ENCODE results near the gene FHOD3. TPM values are rescaled to one million over a fixed set of nuclear protein-coding genes. Genes with fewer than 3 reads are reported as not detected.

FHOD3 gene
- total and polyA plus RNA-seq, 10 donors: 1.2 to 2.7 (median 1.9) TPM

DNA sequence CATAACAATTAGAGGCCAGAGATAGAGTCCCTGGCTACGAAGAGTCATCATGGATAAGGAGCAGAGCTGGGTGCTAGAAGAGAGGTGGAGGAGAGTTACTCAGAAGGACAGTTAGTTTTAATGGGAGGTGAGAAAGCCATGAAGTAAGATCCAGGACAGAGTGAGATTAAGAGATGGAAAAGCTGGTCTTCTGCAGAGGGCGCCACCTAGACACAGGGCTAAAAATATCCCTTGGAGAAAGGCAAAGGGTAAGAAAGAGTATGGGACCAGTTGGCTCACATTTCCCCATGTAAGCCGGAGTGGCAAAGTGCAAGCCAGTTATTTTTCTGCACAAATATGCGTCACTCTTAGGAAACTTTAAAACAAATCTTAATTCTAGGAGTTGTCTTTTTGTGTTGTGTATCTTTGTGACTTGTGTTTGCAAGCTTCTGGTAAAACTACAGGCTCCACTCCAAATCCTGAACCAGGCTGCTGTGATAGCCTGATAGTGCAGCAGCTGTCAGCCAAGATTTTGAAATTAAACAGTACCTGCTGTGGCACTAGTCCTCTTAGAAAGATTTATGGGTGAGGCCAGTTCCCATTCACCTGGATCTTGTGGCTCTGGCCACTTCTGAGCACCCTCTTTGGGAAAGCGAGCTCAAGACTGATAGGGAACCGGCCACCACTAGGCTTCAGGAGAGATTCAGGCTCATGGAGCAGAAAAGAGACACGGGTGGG is 327.1 kb downstream of the FHOD3 start:
- no peaks in the 10 kb centered on the region for H3K4me1 ChIP-seq
- DNase-seq: no peak
- H3K9me3 ChIP-seq: no peaks in the 10 kb centered on the region
- no peak overlapping the region for H3K27ac ChIP-seq
- TF ChIP-seq, protein P1, sequence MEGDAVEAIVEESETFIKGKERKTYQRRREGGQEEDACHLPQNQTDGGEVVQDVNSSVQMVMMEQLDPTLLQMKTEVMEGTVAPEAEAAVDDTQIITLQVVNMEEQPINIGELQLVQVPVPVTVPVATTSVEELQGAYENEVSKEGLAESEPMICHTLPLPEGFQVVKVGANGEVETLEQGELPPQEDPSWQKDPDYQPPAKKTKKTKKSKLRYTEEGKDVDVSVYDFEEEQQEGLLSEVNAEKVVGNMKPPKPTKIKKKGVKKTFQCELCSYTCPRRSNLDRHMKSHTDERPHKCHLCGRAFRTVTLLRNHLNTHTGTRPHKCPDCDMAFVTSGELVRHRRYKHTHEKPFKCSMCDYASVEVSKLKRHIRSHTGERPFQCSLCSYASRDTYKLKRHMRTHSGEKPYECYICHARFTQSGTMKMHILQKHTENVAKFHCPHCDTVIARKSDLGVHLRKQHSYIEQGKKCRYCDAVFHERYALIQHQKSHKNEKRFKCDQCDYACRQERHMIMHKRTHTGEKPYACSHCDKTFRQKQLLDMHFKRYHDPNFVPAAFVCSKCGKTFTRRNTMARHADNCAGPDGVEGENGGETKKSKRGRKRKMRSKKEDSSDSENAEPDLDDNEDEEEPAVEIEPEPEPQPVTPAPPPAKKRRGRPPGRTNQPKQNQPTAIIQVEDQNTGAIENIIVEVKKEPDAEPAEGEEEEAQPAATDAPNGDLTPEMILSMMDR (IDR thresholded peaks at IDR 0.05 in 8 of 11, conservative IDR thresholded peaks at IDR 0.05 in 3 of 11): no peak
- TF ChIP-seq POLR2A (IDR thresholded peaks at IDR 0.05): no peak
- H3K27me3 ChIP-seq (replicated peaks in 1 of 7): peaks cover 0 to 4% (median 0%) of the 10 kb centered on the region in 7 donors
- 85 to 89% (median 87%) methylated on average over 7 of the region's 7 CpGs for WGBS, 5 donors
- no peak overlapping the region for H3K4me3 ChIP-seq
- intact Hi-C loops (cut with DNase I; ENCODE audit: low total_unique reads): no loop called here
- H3K36me3 ChIP-seq: no peaks in the 10 kb centered on the region

DNA sequence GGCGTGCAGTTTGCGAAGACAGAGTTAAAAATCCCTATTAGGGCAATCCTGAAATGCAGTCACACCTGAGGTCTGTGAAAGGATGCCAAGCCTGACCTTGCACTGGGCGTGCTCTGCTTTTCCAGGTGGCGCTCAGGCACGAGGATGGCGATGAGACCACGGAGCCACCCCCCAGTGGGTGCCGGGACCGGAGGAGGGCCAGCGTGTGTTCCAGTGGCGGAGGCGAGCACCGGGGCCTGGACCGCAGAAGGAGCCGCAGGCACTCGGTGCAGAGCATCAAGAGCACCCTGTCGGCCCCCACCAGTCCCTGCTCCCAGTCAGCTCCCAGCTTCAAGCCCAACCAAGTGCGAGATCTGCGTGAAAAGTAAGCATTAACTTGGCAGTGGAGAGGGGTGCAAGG is 327.9 kb downstream of the FHOD3 start:
- no peak for TF ChIP-seq POLR2AphosphoS5 (IDR thresholded peaks at IDR 0.05)
- TF ChIP-seq, protein P1 (IDR thresholded peaks at IDR 0.05 in 8 of 11, conservative IDR thresholded peaks at IDR 0.05 in 3 of 11): no peak
- TF ChIP-seq POLR2A (IDR thresholded peaks at IDR 0.05): no peak
- DNase-seq: no peak
- Histone ChIP-seq H3K27me3 (replicated peaks in 1 of 7) (no peaks in the 10 kb centered on the region), H3K27ac (no peak overlapping the region), H3K9me3 (no peaks in the 10 kb centered on the region), H3K4me1 (no peaks in the 10 kb centered on the region), H3K36me3 (no peaks in the 10 kb centered on the region), H3K4me3 (no peak overlapping the region)
- whole genome bisulfite sequencing, 5 donors: 90 to 96% (median 92%) methylated on average over 6 to 19 of the region's 19 CpGs
- intact Hi-C loops (cut with DNase I; ENCODE audit: low total_unique reads): no loop called here

DNA sequence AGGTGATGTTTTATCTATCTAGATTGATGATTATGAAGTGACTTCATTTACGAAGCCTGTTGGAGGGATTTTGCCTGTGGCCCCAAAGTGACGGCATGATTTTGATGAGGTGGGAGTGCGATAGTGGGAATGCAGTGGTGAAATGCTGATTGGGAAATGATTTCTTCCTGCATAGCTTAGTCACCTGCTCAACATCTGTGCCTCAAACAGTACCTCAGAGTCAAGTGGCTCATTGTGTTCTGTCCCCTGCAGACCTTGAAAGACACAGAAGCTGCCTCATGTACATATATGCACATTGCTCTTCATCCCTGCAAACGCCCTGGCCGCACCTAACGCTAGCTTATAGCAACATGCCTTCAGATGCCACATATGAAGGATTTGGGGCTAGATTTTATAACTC is 330.1 kb downstream of the FHOD3 start:
- intact Hi-C loops (cut with DNase I; ENCODE audit: low total_unique reads): no loop called here
- WGBS, 5 donors: 88 to 97% (median 93%) methylated on average over 6 of the region's 6 CpGs
- no peak for TF ChIP-seq POLR2AphosphoS5 (IDR thresholded peaks at IDR 0.05)
- TF ChIP-seq POLR2A (IDR thresholded peaks at IDR 0.05): no peak
- TF ChIP-seq, protein P1 (IDR thresholded peaks at IDR 0.05 in 8 of 11, conservative IDR thresholded peaks at IDR 0.05 in 3 of 11): no peak
- Histone ChIP-seq H3K4me3 (no peak overlapping the region), H3K27me3 (replicated peaks in 1 of 7) (peaks cover 0 to under 1% (median 0%) of the 10 kb centered on the region in 7 donors), H3K36me3 (no peaks in the 10 kb centered on the region), H3K27ac (no peak overlapping the region), H3K9me3 (no peaks in the 10 kb centered on the region), H3K4me1 (no peaks in the 10 kb centered on the region)
- DNase-seq: no peak

DNA sequence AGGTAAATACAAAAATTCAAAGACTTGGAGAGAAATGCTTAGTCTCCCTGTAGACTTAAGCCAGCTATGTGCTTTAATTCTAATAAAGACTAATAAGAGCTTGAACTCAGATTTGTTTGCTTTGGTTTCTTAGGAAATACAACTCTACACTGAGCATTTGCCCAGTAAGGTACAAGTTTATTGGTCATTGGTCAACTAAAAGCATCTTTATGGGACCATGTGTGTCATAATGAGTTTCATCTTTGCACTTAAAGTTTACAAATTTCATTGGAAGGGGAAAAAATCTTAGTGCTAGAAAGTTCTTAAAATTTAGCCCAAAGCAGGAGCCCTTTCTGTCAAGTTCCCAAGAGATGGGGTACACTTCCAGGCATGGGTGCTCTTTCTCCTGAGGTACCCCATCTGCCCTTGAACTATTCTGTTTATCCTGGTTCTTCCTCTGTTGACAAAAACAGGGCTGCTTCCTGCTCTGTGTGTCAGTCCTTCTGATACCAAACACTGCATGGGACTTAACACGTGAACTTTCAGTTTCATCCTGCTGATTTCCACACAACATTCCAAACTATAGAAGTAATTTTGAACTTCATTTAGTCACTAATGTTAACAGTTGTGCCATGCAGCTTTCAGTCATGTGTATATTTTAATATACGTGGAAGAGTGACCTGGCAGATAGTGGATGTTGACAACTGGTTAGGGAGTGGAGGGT is 331.1 kb downstream of the FHOD3 start:
- Histone ChIP-seq H3K9me3 (no peaks in the 10 kb centered on the region), H3K27ac (peak overlapping the region in 2 of 8 donors; percentile 6 to 14), H3K27me3 (replicated peaks in 1 of 7) (peaks cover 0 to 10% (median 0%) of the 10 kb centered on the region in 7 donors), H3K4me3 (no peak overlapping the region), H3K4me1 (no peaks in the 10 kb centered on the region), H3K36me3 (no peaks in the 10 kb centered on the region)
- DNase-seq: no peak
- TF ChIP-seq POLR2AphosphoS5 (IDR thresholded peaks at IDR 0.05) (no peak), POLR2A (IDR thresholded peaks at IDR 0.05) (no peak)
- TF ChIP-seq, protein P1 (IDR thresholded peaks at IDR 0.05 in 8 of 11, conservative IDR thresholded peaks at IDR 0.05 in 3 of 11): no peak
- intact Hi-C loops (cut with DNase I; ENCODE audit: low total_unique reads): no loop called here
- 27 to 38% (median 30%) methylated on average over 2 of the region's 2 CpGs for WGBS, 5 donors

All from spleen (tissue), 11 donors.